Activated CD4-positive, alpha-beta memory T cell treated with anti-CD3 and anti-CD28 coated beads, Interleukin-2, amount 10 ng/mL, durations not matched to agents 7 days and 5 days (primary cell): ENCODE results near the gene CRISPLD2. TPM values are rescaled to one million over a fixed set of nuclear protein-coding genes. Genes with fewer than 3 reads are reported as not detected.
"Not testable (repeated sequence)": the region's sequence is repeated elsewhere in the genome, so short reads cannot be mapped to it uniquely, and the experiment has no call there.

Experiments
- CTCF ChIA-PET: fragments of 350-600 bp; sonication (Branson Sonifier 250); formaldehyde crosslinking; loops from one replicate; lab custom pipeline; 2021; ENCODE audit warnings: antibody characterized with exemption, inconsistent platforms; lab: Charles Lee
- POLR2A ChIA-PET: fragments of 350-600 bp; sonication (Branson Sonifier 250); formaldehyde crosslinking; loops from one replicate; lab custom pipeline; 2021; ENCODE audit warnings: antibody characterized with exemption; lab: Charles Lee
- DNase-seq: peaks from one replicate; pipeline ENCODE4 v3.0.0-alpha.2; 2020
- H3K27ac Mint-ChIP-seq: one replicate; pipeline ENCODE4 v1.8.0; 2021; ENCODE audit warnings: mild to moderate bottlenecking, mixed read lengths
- H3K27me3 Mint-ChIP-seq: one replicate; pipeline ENCODE4 v1.8.0; 2021; ENCODE audit warnings: mixed read lengths
- H3K36me3 Mint-ChIP-seq: one replicate; pipeline ENCODE4 v1.8.0; 2021; ENCODE audit warnings: low read depth, mixed read lengths
- H3K4me1 Mint-ChIP-seq: one replicate; pipeline ENCODE4 v1.8.0; 2021; ENCODE audit warnings: mixed read lengths
- H3K4me3 Mint-ChIP-seq: one replicate; pipeline ENCODE4 v1.8.0; 2021; ENCODE audit warnings: mild to moderate bottlenecking, mixed read lengths
- H3K9me3 Mint-ChIP-seq: one replicate; pipeline ENCODE4 v1.8.0; 2021; ENCODE audit warnings: mixed read lengths
- total RNA-seq, 2 experiments: library from RNA; stranded (reverse); gene quantifications; one replicate each; pipeline ENCODE4 v1.2.3, GENCODE V29; 2021

The CRISPLD2 gene
- total RNA-seq, 2 experiments from 2014 or later, result 0.18 to 0.23 TPM

- ChIA-PET CTCF (no interaction called here), POLR2A (no interaction called here)
- Mint-ChIP-seq H3K27ac (no peak overlapping the region), H3K9me3 (no peaks in the 10 kb centered on the region), H3K36me3 (no peaks in the 10 kb centered on the region), H3K27me3 (no peaks in the 10 kb centered on the region), H3K4me3 (no peak overlapping the region), H3K4me1 (no peaks in the 10 kb centered on the region)
- no peak for DNase-seq
Measured at GRCh38 chr16:84928679-84929420, 109.1 kb downstream of the CRISPLD2 start.

GRCh38 chr16:84929421-84930297, 109.9 kb downstream of the CRISPLD2 start:
- ChIA-PET POLR2A (no interaction called here), CTCF (no interaction called here)
- H3K4me3 Mint-ChIP-seq, result no peak overlapping the region
- no peak overlapping the region for H3K27ac Mint-ChIP-seq
- no peaks in the 10 kb centered on the region for H3K4me1 Mint-ChIP-seq
- DNase-seq, result no peak
- no peaks in the 10 kb centered on the region for H3K36me3 Mint-ChIP-seq
- no peaks in the 10 kb centered on the region for H3K9me3 Mint-ChIP-seq
- no peaks in the 10 kb centered on the region for H3K27me3 Mint-ChIP-seq

DNA sequence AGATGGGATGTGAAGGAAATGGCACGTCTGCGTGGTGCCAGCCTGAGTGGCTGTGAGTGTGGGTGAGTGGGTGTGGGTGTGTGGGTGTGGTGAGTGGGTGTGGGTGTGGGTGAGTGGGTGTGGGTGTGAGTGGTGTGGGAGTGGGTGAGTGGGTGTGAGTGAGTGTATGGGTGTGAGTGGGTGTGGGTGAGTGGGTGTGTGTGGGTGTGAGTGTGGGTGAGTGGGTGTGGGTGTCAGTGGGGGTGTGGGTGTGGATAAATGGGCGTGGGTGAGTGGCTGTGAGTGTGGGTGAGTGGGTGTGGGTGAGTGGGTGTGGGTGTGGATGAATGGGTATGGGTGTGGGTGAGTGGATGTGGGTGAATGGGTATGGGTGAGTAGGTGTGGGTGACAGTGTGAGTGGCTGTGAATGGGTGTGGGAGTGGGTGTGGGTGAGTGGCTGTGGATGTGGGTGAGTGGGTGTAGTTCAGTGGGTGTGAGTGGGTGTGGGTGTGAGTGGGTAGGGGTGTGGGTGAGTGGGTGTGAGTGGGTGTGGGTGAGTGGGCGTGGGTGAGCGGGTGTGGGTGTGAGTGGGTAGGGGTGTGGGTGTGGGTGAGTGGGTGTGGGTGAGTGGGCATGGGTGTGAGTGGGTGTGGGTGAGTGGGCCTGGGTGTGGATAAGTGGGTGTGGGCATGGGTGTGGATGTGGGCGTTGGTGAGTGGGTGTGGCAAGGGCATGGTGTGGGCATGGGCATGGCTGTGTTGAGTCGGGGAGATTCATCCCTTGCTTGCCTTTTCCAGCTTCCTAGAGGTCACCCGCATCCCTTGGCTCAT, 110.7 kb downstream of the CRISPLD2 start:
- no peak overlapping the region for H3K4me3 Mint-ChIP-seq
- no peak overlapping the region for H3K27ac Mint-ChIP-seq
- no peaks in the 10 kb centered on the region for H3K27me3 Mint-ChIP-seq
- no peak for DNase-seq
- no peaks in the 10 kb centered on the region for H3K36me3 Mint-ChIP-seq
- no peaks in the 10 kb centered on the region for H3K9me3 Mint-ChIP-seq
- ChIA-PET POLR2A (no interaction called here), CTCF (no interaction called here)
- H3K4me1 Mint-ChIP-seq, result no peaks in the 10 kb centered on the region

DNA sequence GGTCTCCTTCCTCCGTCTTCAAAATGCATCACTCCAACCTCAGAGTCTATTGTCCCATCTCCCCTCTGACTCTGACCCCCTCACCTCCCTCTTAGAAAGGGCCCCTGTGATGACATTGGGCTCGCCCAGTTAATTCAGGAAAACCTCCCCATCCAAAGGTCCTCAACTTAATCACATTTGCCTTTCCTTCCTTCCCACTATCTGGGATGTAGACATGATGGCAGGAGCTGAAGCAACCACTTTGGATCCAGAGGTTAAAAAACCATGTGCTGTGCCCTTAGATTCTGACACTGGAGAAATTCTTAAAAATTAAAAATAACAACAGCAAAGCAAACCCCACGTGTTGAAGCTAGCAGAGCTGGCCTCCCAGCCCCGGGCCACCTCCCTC, 111.3 kb downstream of the CRISPLD2 start:
- no peaks in the 10 kb centered on the region for H3K4me1 Mint-ChIP-seq
- no peak overlapping the region for H3K27ac Mint-ChIP-seq
- H3K36me3 Mint-ChIP-seq, result no peaks in the 10 kb centered on the region
- ChIA-PET POLR2A (no interaction called here), CTCF (interaction anchor here (0.9 kb wide), 1 partner anchor 20 kb away, joined by 4 read pairs; no protein-coding TSS in a partner anchor)
- no peaks in the 10 kb centered on the region for H3K9me3 Mint-ChIP-seq
- no peaks in the 10 kb centered on the region for H3K27me3 Mint-ChIP-seq
- no peak overlapping the region for H3K4me3 Mint-ChIP-seq
- DNase-seq, result no peak

GRCh38 chr16:84931506-84931905, 111.7 kb downstream of the CRISPLD2 start:
- H3K27me3 Mint-ChIP-seq, result no peaks in the 10 kb centered on the region
- H3K27ac Mint-ChIP-seq, result no peak overlapping the region
- ChIA-PET POLR2A (no interaction called here), CTCF (interaction anchor here (0.8 to 1.3 kb wide), 3 partner anchors 20 to 177 kb away, joined by 3 to 4 read pairs (median 4); no protein-coding TSS in a partner anchor)
- no peak overlapping the region for H3K4me3 Mint-ChIP-seq
- no peaks in the 10 kb centered on the region for H3K9me3 Mint-ChIP-seq
- no peaks in the 10 kb centered on the region for H3K4me1 Mint-ChIP-seq
- H3K36me3 Mint-ChIP-seq, result no peaks in the 10 kb centered on the region
- no peak for DNase-seq

DNA sequence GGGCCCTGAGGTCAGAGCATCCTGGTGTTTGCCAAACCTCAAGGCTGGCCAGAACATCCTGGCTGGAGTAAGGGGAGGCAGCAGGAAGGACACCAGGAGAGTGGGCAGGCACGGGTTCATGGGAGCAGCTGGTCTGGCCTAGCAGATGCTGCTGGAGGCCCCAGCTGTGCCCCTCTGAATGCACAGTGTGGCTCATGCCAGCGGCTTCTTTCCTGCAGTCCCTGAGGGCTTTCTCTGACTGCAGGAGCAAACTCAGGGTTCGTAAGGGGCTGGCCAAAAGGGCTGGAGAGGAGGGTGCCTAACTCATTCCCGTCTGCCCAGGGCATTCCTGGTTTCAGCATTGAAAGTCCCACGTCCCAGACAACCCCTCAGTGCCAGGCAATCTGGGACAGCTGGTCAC, 112.9 kb downstream of the CRISPLD2 start:
- Mint-ChIP-seq H3K4me1 (no peaks in the 10 kb centered on the region), H3K27me3 (no peaks in the 10 kb centered on the region), H3K9me3 (no peaks in the 10 kb centered on the region), H3K27ac (no peak overlapping the region), H3K36me3 (no peaks in the 10 kb centered on the region), H3K4me3 (no peak overlapping the region)
- ChIA-PET POLR2A (no interaction called here), CTCF (interaction anchor here (0.6 to 1.3 kb wide), 2 partner anchors 10 to 20 kb away, joined by 4 read pairs; no protein-coding TSS in a partner anchor)
- no peak for DNase-seq

DNA sequence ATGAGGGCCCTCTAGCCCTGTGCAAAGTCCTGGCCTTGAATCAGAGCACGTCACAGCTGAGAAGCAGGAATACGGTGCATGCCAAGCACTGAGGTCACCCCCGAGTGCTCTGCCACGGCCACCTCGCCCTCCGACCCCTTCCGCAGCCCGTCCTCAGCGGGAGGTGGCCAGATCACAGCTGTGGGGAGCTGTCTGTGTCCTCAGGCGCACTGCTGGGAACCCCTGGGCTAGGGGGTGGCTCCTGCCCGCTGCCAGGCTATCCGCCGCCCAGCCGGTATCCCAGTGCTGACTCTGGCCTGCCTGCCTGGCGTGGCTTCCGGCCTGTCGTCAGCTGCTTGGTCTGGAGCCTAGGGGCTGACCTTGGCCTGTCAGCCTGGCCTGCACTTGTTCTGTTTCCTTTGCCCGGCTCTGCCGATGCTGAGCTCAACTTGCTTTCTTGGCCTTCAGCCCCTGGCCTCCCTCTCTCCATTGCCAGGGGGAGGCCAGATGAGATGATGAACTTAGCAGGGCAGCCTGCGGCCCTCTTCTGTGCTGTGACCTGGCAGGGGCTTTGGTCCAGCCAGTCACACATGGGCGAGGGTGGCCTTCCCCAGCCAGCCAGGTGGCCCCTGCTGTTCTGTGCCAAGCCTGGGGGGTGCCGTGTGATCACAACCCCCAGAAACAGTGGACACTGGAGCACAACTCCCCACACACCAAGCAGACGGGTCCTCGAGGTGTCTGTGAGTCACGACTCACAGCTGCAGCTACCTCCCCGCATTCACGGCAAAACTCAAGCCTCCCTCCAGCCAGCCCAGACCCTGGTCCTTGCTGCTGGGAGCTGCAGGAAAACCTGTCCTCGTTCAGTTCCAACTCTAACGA, 114.2 kb downstream of the CRISPLD2 start:
- H3K27me3 Mint-ChIP-seq, result no peaks in the 10 kb centered on the region
- no peaks in the 10 kb centered on the region for H3K4me1 Mint-ChIP-seq
- no peak overlapping the region for H3K4me3 Mint-ChIP-seq
- no peaks in the 10 kb centered on the region for H3K9me3 Mint-ChIP-seq
- ChIA-PET CTCF (interaction anchor here (0.7 to 1.9 kb wide), 2 partner anchors 18 to 173 kb away, joined by 3 to 5 read pairs; no protein-coding TSS in a partner anchor), POLR2A (no interaction called here)
- no peaks in the 10 kb centered on the region for H3K36me3 Mint-ChIP-seq
- DNase-seq, result no peak
- no peak overlapping the region for H3K27ac Mint-ChIP-seq

- ChIA-PET POLR2A (no interaction called here), CTCF (no interaction called here)
- H3K9me3 Mint-ChIP-seq, result no peaks in the 10 kb centered on the region
Measured at GRCh38 chr16:84937196-84938005, 117.6 kb downstream of the CRISPLD2 start.

DNA sequence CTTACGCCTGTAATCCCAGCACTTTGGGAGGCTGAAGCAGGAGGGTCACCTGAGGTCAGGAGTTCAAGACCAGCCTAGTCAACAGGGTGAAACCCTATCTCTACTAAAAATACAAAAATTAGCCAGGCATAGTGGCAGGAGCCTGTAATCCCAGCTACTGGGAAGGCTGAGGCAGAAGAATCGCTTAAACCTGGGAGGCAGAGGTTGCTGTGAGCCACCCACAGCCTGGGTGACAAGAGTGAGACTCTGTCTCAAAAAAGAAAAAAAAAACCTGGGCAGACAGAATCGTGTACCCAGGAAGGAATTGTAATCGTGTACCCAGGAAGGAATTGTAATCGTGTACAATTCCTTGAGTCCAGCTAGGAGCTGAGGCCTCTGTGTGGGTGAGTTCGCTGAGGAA, 118.8 kb downstream of the CRISPLD2 start:
- H3K36me3 Mint-ChIP-seq, H3K27me3 Mint-ChIP-seq, H3K4me3 Mint-ChIP-seq, POLR2A ChIA-PET, DNase-seq, CTCF ChIA-PET, H3K27ac Mint-ChIP-seq, H3K9me3 Mint-ChIP-seq, H3K4me1 Mint-ChIP-seq: not testable (repeated sequence)

More at GRCh38 chr16:84937196-84938005, 117.6 kb downstream of the CRISPLD2 start:
- no peak for DNase-seq
- H3K36me3 Mint-ChIP-seq, result no peaks in the 10 kb centered on the region
- no peaks in the 10 kb centered on the region for H3K27me3 Mint-ChIP-seq
- H3K4me3 Mint-ChIP-seq, result no peak overlapping the region
- no peaks in the 10 kb centered on the region for H3K4me1 Mint-ChIP-seq
- no peak overlapping the region for H3K27ac Mint-ChIP-seq

GRCh38 chr16:84940670-84941551, 121.1 kb downstream of the CRISPLD2 start:
- H3K36me3 Mint-ChIP-seq, result no peaks in the 10 kb centered on the region
- H3K4me3 Mint-ChIP-seq, result no peak overlapping the region
- DNase-seq, result no peak
- no peaks in the 10 kb centered on the region for H3K4me1 Mint-ChIP-seq
- CTCF ChIA-PET, result no interaction called here
- H3K9me3 Mint-ChIP-seq, result no peaks in the 10 kb centered on the region
- H3K27ac Mint-ChIP-seq, result no peak overlapping the region
- peaks cover 3% of the 10 kb centered on the region for H3K27me3 Mint-ChIP-seq
- POLR2A ChIA-PET, result no interaction called here

- no peak for DNase-seq
- Mint-ChIP-seq H3K27me3 (peaks cover 3% of the 10 kb centered on the region), H3K4me1 (no peaks in the 10 kb centered on the region), H3K4me3 (no peak overlapping the region), H3K9me3 (no peaks in the 10 kb centered on the region), H3K27ac (no peak overlapping the region), H3K36me3 (no peaks in the 10 kb centered on the region)
- POLR2A ChIA-PET, result no interaction called here
- CTCF ChIA-PET, result no interaction called here
Measured at GRCh38 chr16:84941921-84942320, 122.1 kb downstream of the CRISPLD2 start.
